C4-2B (cell line): ENCODE results near the gene IRF2BP1.

Source experiments
- H3K27ac ChIP-seq: fragments of 450-650 bp; 2 replicates; pipeline ENCODE4 v1.5.1; 2017
- ZFX ChIP-seq: fragments of 450-650 bp; IDR thresholded peaks from 2 replicates; pipeline ENCODE4 v1.6.1; 2017
- TF ChIP-seq, protein P1 (sequence below): fragments of 450-650 bp; conservative IDR thresholded peaks from 2 replicates; pipeline ENCODE4 v1.5.1; 2017; ENCODE audit warnings: mild to moderate bottlenecking

Gene IRF2BP1

DNA sequence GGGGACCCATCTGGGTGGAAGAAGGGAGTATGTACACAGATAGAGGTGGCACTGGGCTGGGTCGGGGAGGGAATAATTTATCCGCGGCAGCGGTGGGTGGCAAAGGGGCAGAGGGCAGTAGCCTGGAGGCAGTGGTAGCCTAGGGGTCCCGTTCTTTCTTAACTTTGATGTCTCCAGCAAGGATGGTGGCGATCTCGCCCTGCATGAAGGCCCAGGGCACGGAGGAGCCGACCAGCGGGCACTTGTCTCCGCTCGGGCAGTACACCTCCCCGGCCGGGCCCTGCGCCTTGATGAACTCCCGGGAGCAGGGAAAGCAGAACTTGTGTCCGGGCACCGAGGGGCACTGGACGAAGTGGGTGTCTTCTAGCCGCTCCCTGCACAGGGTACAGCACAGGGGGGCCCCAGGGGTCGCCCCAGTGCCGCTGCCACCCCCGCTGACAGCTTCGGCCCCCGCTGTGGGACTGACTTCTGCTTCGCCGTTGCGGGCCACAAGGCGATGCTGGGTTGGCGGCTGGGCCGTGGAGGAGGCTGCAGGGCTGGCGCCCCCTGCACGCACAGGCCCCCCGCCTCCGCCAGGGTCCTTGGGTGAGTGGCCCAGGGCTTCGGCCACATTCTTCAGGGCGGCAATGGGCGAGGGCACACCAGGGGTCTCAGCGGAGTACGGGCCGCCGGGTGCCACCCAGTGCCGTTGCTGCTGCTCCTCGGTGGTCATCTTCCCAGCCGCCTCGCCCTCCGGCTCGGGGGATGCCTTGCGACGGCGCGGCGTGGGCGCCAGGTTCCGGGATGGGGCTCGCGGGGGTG is 1.9 kb downstream of the IRF2BP1 start:
- TF ChIP-seq, protein P1, sequence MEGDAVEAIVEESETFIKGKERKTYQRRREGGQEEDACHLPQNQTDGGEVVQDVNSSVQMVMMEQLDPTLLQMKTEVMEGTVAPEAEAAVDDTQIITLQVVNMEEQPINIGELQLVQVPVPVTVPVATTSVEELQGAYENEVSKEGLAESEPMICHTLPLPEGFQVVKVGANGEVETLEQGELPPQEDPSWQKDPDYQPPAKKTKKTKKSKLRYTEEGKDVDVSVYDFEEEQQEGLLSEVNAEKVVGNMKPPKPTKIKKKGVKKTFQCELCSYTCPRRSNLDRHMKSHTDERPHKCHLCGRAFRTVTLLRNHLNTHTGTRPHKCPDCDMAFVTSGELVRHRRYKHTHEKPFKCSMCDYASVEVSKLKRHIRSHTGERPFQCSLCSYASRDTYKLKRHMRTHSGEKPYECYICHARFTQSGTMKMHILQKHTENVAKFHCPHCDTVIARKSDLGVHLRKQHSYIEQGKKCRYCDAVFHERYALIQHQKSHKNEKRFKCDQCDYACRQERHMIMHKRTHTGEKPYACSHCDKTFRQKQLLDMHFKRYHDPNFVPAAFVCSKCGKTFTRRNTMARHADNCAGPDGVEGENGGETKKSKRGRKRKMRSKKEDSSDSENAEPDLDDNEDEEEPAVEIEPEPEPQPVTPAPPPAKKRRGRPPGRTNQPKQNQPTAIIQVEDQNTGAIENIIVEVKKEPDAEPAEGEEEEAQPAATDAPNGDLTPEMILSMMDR, result no peak
- peak overlapping the region; percentile 89; the same call in 1 of the 2 replicates for H3K27ac ChIP-seq

DNA sequence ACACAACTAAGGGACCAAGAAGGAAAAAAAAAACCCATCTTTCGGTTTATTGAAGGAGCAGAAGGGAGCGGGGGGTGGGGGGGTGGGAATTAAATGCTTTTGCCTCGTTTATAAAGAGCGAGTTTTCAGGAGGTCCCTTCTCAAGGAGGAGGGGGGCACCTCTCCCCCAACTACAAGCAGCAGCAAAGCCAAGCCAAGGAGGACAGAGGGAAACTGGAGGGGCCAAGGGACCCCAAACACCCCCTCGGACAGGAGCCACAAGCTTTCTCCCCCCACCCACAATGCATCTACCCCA is 2.4 kb downstream of the IRF2BP1 start:
- TF ChIP-seq, protein P1, result peak; percentile 66
- no peak for TF ChIP-seq ZFX
- peak overlapping the region; percentile 89 for H3K27ac ChIP-seq

DNA sequence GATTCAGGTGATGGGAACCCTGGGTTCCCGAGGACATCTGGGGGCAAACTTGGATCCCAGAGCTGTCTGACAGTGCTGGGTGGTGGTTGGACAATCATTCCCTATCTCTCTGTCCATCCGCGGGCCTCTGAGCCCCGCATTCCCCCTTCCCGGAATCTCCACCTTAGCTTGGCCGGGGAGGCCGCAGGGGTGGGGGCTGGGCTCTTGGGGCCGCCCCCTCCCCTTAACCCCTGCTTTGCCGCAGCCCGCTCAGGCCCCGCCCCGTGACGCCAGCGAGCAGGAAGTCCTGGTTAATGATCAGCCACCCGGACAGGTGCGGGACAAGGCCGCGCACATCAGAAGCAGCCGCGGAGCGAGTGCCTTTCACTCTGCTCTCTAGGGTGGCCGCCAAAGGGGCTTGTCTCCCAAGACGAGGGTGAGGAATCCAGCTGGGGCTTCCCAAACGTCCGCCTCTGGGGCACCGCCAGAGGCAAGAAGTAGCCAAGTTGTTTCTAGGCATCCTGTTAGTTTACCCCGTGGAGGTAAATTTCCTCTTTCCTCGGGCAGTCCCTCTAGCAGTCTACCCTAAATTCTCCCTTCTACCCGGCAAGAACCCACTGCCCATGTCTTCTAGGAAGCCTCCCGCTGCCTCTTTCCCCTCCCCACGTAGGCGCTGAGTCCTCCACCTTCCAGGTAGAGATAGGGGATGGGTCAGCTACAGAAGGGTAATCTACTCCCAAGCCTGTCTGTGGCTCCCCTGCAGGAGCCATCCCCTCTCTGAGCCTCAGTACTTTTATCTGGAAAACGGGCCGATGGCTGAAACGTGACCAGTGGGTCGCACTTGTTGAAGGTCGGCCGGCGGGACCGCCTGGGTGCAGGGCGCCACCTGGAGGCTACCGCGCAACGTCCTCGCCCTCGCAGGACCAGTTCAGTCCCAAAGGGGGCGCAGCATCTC is 3.0 kb downstream of the IRF2BP1 start:
- TF ChIP-seq ZFX, result peak; percentile 28; the same call in 1 of the 2 replicates
- TF ChIP-seq, protein P1, result peak; percentile 91
- H3K27ac ChIP-seq, result peak overlapping the region; percentile 89

DNA sequence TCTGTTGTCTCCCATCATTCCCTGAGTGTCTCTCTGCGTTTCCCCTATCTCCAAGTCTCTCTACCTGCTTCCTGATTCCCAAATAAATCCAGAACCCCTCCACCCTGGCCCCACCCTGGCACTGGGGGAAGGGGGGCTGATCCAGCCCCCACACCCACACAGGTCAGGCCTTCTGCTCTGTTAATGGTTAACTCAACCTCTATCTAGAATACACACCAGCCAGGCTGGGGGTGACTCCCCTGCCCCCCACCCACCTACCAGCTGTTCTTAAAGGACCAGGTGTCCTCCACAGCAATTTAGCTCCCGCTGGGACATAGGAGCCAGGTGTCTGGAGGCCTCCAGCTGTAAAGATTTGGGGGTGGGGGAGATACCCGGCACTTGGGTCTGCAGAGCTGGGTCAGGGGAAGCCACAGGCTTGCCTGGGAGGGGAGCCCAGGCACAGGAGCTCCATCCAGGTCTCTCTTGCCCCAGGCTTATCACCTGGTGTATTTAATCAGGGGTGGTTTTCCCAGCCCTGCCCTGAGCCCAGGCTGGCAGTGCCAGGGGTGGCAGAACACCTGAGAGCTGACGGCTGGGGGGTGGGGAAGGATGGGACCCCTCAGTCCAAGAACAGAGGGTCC is 3.9 kb downstream of the IRF2BP1 start:
- peak overlapping the region; percentile 89; the same call in 1 of the 2 replicates for H3K27ac ChIP-seq
- no peak for TF ChIP-seq ZFX
- TF ChIP-seq, protein P1, result no peak

DNA sequence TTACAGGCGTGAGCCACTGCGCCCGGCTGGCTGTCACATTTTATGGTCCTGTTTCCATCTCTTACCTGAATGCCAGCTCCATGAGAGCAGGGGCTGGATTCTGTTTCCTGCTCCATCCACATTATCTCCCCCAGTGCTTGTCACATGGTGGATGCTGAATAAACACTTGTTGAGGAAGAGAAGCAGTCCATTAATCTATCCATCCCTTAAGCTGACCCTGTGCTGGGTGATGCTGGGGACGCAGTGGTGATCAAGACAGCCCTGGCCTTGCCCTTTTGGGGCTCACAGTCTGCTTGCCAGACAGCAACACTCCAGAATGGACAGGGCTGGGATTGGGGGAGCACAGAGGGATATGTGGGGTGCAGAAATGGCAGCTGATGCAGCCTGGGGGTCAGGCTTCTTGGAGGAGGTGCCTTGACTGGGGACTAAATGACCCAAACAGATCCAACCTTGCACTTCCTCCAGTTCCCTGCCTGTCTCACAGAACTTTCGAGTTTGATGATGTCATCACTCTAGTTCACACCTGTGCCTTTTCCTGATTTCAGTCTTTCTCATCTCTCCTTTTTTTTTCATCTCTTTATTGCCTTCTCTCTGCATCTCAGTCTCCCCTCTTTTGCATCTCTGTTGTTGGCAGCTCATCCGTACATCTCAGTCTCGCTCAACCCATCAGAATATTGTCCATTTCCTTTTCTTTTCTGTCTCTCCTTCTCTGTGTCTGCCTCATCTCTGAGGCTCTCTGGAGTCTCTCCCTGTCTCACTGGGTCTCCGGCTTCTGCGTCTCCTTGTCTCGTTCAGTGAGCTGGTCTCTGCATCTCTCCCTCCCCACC is 4.6 kb downstream of the IRF2BP1 start:
- TF ChIP-seq, protein P1, result no peak
- no peak overlapping the region for H3K27ac ChIP-seq

DNA sequence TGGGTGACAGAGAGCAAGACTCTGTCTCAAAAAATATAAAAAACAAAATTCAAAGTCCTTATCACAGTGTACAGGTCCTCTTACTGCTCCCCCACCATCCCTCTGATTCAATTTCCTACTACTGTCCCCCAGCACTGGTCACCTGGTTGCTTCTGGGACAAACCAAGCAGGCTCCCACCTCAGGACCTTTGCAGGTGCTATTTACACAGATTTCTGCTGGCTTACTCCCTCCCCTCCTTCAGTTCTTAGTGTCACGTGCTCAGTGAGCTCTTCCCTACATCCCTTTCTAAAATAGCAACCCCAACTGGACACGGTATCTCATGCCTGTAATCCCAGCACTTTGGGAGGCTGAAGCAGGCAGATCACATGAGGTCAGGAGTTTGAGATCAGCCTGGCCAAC is 6.0 kb downstream of the IRF2BP1 start:
- TF ChIP-seq, protein P1, result no peak
- no peak for TF ChIP-seq ZFX
- no peak overlapping the region for H3K27ac ChIP-seq
